Measurements from ENCODE around the gene ADAMTS12.

The ADAMTS12 gene

DNA sequence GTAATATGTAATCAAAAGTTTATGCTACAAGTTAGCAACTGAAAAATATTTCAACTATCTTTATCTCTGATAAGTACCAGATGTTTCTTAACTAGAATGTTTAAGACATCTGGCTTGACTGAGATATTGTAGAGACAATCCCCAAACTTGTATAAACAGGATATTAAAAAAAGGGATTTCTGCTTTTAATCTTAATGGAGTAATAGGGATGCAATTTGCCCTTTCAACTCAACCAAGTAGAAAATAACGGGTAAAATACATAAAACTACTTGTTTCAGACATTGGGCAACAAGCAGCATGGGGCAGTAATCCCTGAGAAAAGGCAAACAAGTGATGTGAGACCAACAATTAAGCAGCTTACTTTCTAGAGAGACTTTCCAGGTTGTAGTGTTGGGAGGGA, 9.4 kb upstream of the ADAMTS12 start:
- DNase-seq, result no peak

DNA sequence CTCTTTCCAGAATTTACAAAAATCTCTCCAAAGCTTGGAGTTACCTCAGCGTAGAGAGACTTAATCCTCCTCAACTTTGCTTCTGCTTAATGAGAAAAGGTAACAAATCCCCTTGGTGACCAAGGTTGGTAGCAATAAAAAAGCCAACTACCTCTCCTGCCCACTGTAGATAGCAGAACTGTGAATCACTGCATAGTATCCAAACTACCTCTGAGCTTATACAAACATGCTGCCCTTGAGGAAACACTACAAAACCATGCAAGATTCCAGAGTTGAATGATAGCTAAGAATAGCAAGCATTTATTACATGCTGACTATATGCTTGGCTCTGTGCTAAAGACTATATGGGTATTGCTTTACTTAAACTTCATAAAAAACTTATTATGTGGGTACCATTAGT, 2.8 kb upstream of the ADAMTS12 start:
- DNase-seq, result no peak

DNA sequence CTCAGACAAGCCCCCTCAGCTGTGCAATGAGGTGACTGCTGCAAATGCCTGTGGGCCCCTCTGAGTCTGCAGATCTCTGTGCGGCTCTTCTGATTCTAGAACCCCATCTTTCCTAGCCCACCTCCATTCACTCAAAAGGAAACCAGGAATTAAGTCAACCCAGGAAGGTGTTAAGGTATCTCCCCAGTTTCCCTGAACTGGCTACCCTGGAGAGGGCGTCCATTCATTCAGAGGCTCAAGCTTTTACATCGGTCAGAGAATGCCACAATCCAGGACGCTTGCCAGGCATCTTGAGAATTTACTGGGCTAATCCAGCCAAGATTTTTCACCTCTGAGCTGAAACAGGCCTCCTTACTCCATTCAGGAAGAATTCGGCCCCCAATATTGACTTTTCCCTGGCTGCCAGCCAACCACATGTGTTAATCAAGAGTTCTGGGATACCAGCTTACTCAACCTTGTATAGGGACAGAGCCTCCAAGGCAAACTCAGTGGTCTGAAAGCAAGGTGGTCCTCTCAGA, 889 bp upstream of the ADAMTS12 start:
- DNase-seq, result no peak

DNA sequence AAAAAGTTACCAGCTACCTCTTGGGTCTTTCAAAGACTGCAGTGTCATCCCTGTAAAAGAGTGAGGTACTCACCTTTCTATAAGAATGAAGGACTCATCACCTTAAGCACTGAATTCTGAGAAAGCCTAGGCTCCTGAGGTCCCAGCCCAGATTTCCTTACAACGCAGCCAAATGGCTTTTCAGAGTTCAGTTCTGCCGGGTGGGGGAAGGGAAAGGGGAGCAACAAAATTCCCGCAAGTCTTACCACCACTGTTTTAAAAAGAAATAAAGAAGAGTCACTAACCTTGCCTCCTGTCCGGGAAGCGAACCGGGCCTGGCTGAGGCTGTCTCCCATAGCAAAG, 373 bp downstream of the ADAMTS12 start:
- DNase-seq, result no peak

DNA sequence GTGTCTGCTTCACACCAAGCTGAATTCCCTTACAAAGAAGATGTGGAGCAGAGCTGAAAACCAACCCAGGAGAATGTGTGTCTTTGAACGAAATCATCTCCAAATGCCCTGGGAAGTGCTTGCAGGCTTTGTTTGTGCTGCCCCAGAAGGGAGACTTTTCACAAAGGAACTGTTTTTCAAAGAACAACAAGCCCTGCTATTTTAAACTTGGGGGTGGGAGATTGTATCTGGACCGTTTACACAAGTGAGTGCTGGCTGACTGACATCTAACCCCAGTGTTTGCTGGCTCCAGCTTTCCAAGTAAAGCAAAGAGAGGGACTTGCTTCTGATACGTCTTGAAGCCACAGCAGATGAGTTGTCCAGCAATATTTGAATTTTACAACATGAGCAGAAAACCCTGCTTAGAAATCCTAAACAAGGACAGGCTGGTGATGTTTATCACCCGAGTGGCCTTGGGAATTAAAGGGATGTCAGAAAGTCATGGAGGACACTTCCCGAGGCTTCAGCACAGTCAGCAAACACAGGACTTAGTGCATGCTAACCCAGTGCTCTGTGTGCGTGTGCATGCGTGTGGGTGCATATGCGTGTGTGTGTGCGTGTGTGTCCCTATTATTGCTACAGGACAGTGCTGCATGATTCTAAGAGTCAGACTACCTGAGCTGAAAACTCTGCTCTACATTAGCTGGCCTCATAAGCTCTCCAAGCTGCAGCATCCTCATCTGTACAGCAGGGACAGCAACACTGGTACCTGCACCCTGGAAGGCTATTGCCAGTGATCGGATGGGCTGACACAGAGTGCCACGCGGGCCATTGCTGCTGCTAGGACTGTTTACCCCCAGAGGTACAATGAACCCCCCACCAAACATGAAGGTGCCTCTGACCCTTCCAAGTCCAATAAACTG, 1.4 kb downstream of the ADAMTS12 start:
- no peak for DNase-seq

DNA sequence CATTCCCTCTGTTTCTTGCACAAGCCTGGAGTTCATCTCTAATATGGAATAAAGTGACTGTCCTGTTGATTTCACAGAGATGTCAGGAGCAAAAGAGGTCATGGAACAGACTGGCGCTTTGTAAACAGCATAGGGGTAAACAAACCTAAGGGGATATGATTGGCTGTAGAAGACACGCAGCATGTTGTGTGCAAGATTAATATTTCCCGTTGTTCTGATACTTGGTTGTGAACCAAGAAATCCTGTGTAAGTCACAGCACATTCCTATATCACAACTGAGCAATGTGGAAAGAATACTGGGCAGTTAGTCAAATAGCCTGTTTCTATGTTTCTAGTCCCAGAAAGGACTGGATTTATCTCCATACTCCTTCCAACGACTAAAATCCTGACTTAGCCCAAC, 3.2 kb downstream of the ADAMTS12 start:
- no peak for DNase-seq

DNA sequence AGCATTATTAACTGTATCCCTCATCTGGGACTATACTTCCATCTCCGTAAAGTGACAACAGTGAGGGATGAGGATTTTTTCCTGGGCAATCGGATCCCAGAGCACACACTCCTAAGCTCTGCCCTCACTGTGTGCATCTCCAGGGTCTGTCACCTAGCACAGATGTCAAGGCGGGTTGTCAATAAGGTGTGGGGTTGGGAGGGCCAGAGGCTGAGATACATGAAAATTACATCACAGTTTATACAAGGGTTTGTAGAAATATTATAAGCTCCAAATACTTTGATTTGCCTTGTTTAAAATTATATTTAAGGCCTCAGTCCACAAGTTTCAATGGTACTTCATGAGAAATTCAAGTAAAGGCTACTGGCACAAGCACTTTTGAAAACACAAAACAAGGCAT, 4.5 kb downstream of the ADAMTS12 start:
- no peak for DNase-seq

DNA sequence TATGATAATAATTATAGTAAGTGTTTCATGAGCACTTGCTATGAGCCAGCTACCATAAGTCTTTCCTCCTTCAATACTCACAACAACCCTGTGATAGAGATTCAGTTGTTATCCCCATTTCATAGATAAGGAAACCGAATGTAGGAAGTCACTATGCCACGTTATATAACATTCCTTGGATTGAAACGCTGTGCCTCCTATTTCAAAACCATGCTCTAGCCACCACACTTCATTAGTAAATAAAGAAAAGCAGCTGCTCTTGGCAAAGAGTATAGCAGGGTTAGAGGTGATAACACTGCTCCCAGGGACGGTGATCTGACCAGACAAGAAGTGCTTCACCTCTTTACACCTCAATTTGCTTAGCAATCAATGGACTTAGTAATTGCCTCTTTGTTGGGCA, 5.5 kb downstream of the ADAMTS12 start:
- no peak for DNase-seq

DNA sequence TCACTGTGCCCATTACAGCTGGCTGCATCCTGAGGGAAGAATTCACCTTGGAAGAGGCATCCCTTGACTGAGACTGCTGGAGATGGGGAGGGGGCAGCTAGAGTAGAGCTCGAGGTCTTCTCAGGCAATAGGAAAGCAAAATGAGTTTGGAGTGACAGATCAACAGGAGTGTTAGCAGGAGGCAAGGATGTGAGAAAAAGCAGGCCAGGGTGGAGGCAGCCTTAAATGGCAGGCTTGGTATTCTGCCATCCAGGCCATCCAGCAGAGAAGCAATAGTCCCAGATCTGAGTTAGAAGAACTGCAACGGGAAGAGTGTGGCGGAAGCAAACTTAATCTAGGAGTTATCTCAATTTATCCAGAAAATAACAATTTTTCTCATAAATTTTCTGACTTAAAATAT, 6.1 kb downstream of the ADAMTS12 start:
- DNase-seq, result no peak

DNA sequence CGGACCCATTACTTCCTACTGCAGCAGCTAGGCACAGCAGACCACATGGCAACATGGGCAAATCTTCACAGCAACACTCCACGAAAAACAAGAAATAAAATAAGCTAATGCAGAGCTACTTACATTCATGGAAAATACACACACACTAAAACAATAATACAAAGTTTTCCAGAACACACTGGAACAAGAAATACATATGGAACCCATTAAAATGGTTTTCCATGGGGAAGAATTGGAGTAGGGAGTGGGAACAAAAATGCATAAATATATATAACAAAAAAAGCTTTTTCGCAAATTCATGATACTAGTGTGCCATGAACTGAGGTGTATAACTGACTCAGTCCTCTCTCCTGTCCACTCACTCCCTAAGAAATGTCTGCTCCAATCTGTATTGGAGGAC, 8.3 kb downstream of the ADAMTS12 start:
- DNase-seq, result no peak

DNA sequence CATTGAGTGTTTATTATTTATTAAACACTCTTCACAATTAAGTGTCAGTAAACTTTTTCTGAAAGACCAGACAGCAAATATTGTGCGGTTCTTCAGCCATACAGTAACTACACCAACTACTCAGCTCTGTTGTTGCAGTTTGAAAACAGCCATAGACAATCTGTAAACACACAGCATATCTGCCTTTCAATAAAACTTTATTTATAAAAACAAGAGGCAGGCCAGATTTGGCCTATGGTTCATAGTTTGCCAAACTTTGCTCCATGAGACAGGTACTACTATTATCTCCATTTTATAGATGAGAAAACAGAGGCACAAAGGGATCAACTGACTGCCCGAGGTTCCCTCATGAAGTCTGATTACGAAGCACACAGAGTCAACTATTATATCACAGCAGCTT, 11.5 kb downstream of the ADAMTS12 start:
- no peak for DNase-seq

DNA sequence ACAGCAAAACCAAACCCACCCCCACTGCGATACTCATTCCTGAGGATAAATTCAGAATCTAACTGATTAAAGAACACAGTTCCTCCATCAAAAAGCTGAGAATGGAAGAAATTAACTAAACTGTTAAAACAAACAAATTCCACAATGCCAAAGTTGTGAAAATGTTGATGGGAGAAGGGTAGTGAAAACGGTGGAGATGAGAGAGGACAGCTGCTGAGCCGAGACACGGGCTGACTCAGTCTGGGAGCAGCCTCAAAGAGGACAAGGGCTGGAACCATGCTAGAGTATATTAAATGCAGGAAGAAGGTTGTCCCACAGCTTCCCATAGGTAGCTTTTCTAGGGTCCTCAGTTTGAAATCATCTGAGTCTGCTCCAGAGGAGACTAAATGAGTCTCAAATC, 14.3 kb downstream of the ADAMTS12 start:
- no peak for DNase-seq

DNA sequence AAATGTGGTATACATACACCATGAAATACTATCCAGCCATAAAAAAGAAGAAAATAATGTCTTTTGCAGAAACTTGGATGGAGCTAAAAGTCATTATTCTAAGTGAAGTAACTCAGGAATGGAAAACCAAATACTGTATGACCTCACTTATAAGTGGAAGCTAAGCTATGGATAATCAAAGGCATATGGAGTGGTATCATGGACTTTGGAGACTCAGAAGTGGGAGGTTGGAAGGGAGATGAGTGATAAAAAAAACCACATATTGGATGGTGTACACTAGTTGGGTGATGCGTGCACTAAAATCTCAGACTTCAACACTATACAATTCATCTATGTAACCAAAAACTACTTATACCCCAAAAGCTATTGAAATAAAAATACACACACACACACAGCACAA, 24.5 kb downstream of the ADAMTS12 start:
- DNase-seq, result no peak

DNA sequence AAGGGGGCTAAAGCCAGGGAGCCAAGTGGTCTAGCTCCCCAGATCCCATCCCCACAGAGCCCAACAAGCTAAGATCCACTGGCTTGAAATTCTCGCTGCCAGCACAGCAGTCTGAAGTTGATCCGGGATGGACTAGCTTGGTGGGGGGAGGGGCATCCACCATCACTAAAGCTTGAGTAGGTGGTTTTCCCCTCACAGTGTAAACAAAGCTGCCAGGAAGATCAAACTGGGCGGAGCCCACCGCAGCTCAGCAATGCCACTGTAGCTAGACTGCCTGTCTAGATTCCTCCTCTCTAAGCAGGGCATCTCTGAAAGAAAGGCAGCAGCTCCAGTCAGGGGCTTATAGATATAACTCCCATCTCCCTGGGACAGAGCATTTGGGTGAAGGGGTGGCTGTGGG, 32.6 kb downstream of the ADAMTS12 start:
- DNase-seq, result peak; percentile 26 to 46

DNA sequence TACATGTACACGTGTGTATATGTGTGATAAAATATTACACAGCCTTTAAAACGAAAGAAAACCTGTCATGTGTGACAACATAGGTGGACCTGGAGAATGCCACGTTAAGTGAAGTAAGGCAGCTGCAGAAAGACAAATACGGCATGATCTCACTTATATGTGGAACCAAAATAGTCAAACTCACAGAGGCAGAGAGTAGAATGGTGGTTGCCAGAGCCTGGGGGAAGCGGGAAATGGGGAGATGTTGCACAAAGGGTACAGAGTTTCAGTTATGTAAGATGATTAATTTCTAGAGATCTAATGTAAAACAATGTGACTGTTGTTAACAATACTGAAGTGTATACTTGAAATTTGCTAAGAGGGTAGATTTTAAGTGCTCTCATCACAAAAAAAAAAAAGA, 34.8 kb downstream of the ADAMTS12 start:
- DNase-seq, result no peak

DNA sequence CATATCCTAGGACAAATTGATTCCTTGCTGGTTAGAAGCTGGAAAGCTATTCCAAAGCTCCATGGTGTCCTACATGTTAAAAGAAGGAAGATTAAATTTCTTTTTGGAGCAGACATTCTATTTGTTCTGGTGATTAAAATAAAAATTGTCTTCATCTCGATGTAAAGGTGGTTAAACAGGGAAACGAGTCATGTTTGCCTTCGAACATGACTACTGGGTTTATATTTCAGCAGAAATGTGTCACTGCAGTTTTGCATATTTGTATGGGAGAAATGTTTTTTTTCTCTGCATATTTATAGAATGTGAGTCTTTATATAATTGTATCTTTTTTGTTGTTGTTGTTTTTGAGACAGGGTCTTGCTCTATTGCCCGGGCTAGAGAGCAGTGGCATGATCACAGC, 36.4 kb downstream of the ADAMTS12 start:
- DNase-seq, result no peak

DNA sequence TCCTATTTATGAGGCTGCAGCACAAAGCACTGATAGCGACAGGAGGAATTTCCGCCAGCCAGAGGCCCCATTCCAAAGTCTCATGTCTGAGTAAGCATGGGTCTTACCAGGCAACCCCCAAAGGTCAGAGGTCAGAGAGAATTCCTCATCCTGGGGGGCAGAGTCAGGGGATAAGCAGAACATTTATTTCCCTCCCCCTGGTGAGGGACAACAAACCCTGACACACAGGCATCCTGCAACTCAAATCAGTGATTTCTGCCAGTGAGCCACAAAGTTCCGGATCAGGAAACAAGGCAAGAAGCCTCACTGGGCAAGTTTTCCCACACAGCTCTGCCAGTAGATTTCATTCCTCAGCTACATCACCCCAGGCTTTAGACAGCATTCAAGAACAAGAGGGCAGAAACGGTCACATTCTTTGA, 37.0 kb downstream of the ADAMTS12 start:
- DNase-seq, result no peak

DNA sequence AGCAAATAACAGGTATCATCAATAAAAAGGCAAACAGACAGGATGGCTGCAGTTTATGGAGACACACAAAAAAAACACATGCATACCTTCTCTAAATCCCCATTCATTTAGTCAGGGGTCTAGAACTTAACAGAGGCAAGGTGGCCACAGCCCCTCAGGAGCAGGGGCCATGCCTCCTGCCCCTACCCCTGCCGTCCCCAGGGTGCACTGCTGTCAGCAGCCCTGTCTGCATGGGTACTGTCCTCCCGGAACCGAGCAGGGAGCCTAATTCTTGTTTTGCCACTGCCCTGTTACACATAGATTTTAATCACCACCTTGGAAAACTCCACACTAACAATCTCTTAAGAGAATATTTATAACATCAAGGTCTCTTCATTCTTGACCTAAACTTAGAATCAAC, 39.0 kb downstream of the ADAMTS12 start:
- DNase-seq, result no peak

DNA sequence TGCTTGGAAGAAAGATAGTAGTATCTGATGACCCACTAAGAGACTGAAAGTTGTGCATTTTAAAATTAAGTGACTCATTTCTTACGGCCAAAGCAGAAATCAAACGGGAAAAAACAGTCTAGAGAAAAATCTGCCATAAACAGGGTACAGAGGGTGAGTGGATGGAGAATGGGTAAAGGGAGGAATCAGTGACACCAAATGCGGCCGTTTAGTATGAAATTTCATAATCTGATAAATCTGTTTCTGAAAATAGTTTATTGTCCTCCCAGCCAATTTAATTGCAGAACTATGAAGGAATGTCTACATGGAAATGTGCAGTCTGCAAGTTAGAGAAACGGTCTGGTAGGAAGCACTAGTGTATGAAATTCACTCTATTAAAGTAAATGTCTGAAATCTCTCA, 39.5 kb downstream of the ADAMTS12 start:
- DNase-seq, result no peak

DNA sequence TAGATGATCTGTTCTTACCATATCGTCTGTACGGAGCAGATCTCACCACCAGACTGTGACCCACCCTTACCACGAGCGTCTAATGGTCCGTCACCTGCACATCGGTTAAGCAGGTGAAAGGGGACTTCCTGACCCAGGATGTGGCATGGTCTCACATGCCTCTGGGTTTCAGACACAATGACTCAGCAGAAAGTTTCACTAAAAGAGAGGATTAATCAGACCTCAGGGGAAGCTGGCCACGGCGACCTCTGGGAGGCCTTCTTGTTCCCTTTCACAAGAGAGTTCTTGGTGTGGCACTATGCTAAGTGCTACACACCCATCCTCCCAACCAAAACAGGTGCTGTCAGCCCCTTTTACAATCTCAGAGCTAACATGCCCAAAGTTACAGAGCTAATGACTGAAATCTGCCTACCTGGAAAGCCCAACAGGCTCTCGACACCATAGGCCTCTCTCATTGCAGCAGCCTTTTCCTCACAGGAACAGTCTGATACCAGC, 41.6 kb downstream of the ADAMTS12 start:
- DNase-seq, result peak; percentile 6 to 27

DNA sequence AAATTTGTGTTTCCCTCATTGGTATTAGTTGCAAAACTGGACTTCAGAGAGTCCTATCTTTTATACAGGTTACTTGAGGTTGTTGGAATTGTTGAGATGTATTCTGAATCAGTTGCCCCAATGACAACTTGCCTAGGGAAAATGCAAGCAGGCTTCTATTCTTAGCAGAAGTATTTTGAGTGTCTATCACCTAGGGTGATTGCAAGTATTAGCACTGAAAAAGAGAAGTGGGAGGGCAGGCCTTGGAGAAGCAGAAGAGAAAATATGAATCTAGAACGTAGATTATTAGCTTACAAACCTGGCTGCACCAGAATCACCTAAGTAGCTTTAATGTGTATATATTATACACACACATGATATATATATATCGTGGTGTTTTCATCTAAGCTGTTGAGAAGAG, 43.2 kb downstream of the ADAMTS12 start:
- DNase-seq, result no peak

DNA sequence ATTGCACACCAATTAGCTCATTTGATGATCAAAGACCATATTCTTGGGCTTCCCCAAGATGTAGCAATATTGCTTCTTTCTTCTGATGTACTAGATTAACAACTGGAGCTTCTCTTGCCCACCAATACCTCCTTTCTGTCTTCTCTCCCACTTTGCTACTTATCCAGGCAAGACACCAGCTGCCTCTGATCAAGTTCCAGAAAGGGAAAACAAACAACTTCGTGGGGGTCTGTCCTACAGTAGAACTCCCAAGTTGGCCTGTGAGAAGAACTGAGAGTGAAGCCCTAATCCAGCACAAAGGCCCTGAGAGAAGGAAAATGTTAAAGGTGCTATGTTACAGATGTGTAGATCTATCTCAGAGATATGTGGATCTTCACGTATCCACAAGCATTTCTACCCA, 44.9 kb downstream of the ADAMTS12 start:
- DNase-seq, result no peak

DNA sequence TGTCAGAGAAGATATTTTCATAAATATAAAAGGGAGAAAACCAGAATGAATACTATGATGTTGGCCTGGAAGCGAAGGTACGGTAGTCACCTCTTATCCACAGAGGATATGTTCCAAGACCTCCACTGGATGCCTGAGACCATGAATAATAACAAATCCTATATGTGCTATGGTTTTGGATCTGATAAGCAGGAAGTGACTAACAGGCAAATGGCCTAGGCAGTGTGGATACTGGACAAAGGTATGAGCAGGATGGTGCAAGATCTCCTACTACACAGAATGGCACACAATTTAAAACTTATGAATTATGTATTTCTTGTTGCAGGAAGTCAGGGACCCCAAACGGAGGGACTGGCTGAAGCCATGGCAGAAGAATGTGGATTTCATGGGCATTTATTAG, 48.2 kb downstream of the ADAMTS12 start:
- no peak for DNase-seq

DNA sequence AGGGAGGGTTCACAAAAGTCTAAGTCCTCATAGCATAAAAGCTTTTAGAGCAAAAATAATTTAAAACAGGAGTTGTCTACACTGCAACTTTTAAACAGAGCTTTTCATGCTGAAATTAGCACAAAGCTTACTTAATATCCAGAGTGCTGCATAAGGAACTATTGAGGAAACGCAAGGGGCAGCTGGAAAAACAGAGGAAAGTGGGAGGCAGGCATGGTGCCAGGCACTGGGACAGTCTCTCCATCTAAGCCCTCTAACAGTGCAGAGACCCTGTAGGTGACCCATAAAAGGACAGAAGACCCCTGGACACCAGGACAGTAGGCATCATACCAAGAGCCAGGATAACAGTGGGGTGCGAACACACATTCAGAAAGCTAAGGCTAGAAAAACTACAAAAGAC, 49.3 kb downstream of the ADAMTS12 start:
- DNase-seq, result no peak

DNA sequence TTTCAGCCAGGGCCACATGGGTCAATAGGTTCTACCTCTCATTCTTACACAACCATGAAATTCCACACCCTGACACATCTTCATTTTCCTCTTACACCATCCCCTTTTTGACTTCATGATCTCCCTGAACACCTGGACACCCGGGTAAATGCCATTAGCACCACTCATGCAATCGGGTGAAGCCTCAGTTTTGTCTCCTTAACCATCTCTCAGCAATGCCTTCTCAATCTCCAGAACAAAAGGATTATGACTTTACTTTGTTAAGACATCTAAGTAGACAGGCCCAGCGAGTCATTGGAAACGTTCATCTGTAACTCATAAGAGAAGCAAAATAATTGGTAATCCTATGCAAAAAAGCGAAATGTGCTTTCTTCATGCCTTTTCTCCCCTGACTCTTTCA, 49.9 kb downstream of the ADAMTS12 start:
- no peak for DNase-seq

All from CD4-positive, alpha-beta T cell treated with Interferon alpha-2 for 1 hour (primary cell).